ENCODE measurements around the gene ADPRS.
A peak's percentile ranks its signal among the peaks of the same experiment; 100 is the strongest.

The ADPRS gene

GRCh38 chr1:36088577-36089392, at the start of gene ADPRS:
Gene ADPRS (plus strand): TSS chr1:36088892. CDS start chr1:36088905, 13 bp downstream.
- intact Hi-C loops (cut with DNase I), result loop anchor here (10.0 kb wide), 1 partner anchor 154 kb away; the partner anchor contains the start of gene AGO3
- DNase-seq, result peak; percentile 65 to 95 (median 90)

- intact Hi-C loops (cut with DNase I), result no loop called here
- no peak for DNase-seq
These were observed 48.5 kb upstream of the ADPRS start for GRCh38 chr1:36040238-36040637.

GRCh38 chr1:36051821-36052220, 36.9 kb upstream of the ADPRS start:
- intact Hi-C loops (cut with DNase I), result no loop called here
- DNase-seq, result no peak

GRCh38 chr1:36053978-36054377, 34.7 kb upstream of the ADPRS start:
- DNase-seq, result no peak
- intact Hi-C loops (cut with DNase I), result no loop called here

- DNase-seq, result no peak
- intact Hi-C loops (cut with DNase I), result no loop called here
These were observed 33.0 kb upstream of the ADPRS start for GRCh38 chr1:36055706-36056105.

- intact Hi-C loops (cut with DNase I), result no loop called here
- DNase-seq, result no peak
These were observed 26.4 kb upstream of the ADPRS start for GRCh38 chr1:36062315-36062714.

- no peak for DNase-seq
- intact Hi-C loops (cut with DNase I), result no loop called here
These were observed 20.8 kb upstream of the ADPRS start for GRCh38 chr1:36067871-36068270.

- intact Hi-C loops (cut with DNase I), result no loop called here
- DNase-seq, result no peak
These were observed 19.8 kb upstream of the ADPRS start for GRCh38 chr1:36068866-36069265.

- no peak for DNase-seq
- intact Hi-C loops (cut with DNase I), result no loop called here
These were observed 18.3 kb upstream of the ADPRS start for GRCh38 chr1:36070349-36070748.

- no peak for DNase-seq
- intact Hi-C loops (cut with DNase I), result no loop called here
These were observed 11.6 kb upstream of the ADPRS start for GRCh38 chr1:36076979-36077573.

GRCh38 chr1:36080236-36080635, 8.5 kb upstream of the ADPRS start:
- DNase-seq, result no peak
- intact Hi-C loops (cut with DNase I), result loop anchor here (10.0 kb wide), 1 partner anchor 145 kb away; the partner anchor contains the start of gene AGO3

- intact Hi-C loops (cut with DNase I), result loop anchor here (10.0 kb wide), 1 partner anchor 146 kb away; the partner anchor contains the start of gene AGO3
- DNase-seq, result no peak
These were observed 7.9 kb upstream of the ADPRS start for GRCh38 chr1:36080801-36081200.

- DNase-seq, result peak in 2 of 42 donors; percentile 13 to 33
- intact Hi-C loops (cut with DNase I), result loop anchor here (10.0 kb wide), 1 partner anchor 147 kb away; the partner anchor contains the start of gene AGO3
These were observed 6.7 kb upstream of the ADPRS start for GRCh38 chr1:36081926-36082485.

GRCh38 chr1:36083219-36083618, 5.5 kb upstream of the ADPRS start:
- peak in 5 of 42 donors; percentile 9 to 38 (median 31) for DNase-seq
- intact Hi-C loops (cut with DNase I), result loop anchor here (10.0 kb wide), 1 partner anchor 148 kb away; the partner anchor contains the start of gene AGO3

- DNase-seq, result peak in 41 of 42 donors; percentile 60 to 86 (median 73)
- intact Hi-C loops (cut with DNase I), result loop anchor here (10.0 kb wide), 1 partner anchor 149 kb away; the partner anchor contains the start of gene AGO3
These were observed 4.8 kb upstream of the ADPRS start, which contains the start of gene TEKT2 for GRCh38 chr1:36083635-36084496. Gene TEKT2 (plus strand): TSS chr1:36084094. CDS start chr1:36084922, 828 bp downstream.

GRCh38 chr1:36084497-36085115, 4.1 kb upstream of the ADPRS start:
- intact Hi-C loops (cut with DNase I), result loop anchor here (10.0 kb wide), 1 partner anchor 150 kb away; the partner anchor contains the start of gene AGO3
- DNase-seq, result peak in 5 of 42 donors; percentile 9 to 39 (median 17)

GRCh38 chr1:36085126-36085525, 3.6 kb upstream of the ADPRS start:
- intact Hi-C loops (cut with DNase I), result loop anchor here (10.0 kb wide), 1 partner anchor 150 kb away; the partner anchor contains the start of gene AGO3
- peak in 2 of 42 donors; percentile 8 to 25 for DNase-seq

Data from head of caudate nucleus (tissue), 42 donors.